Thyroid gland (tissue), 4 donors: ENCODE results near the gene FOXA1.

Experiments
- CTCF ChIP-seq, 6 experiments: fragments of 200-600 bp in 3 of 6; fragments of 450-650 bp in 3 of 6; sonication (generic) in 3 of 6; IDR thresholded peaks; one replicate each; pipeline ENCODE4 v1.5.1; 2016 to 2019; ENCODE audit warnings: antibody characterized with exemption in 6 of 6, mild to moderate bottlenecking in 2 of 6, inconsistent platforms in 1 of 6, moderate library complexity in 1 of 6
- POLR2A ChIP-seq, 2 donors: fragments of 450-650 bp; IDR thresholded peaks; one replicate each; pipeline ENCODE4 v1.6.1; 2017; ENCODE audit warnings: antibody characterized with exemption in 2 of 2, mild to moderate bottlenecking in 2 of 2, moderate library complexity in 1 of 2

- TF ChIP-seq CTCF (IDR thresholded peaks at IDR 0.05) (no peak), POLR2A (IDR thresholded peaks at IDR 0.05) (no peak)
Observed at GRCh38 chr14:37558740-37559139, 36.3 kb downstream of the FOXA1 start.
